Subcutaneous adipose tissue (tissue), 4 donors: ENCODE results near the gene ADAMTSL1. TPM values are rescaled to one million over a fixed set of nuclear protein-coding genes. Genes with fewer than 3 reads are reported as not detected.

Source experiments
- CTCF ChIP-seq: fragments of 450-650 bp; IDR thresholded peaks from one replicate; pipeline ENCODE4 v1.5.1; 2016; ENCODE audit warnings: low read depth, mild to moderate bottlenecking, control low read depth, antibody characterized with exemption, moderate library complexity
- total RNA-seq, 4 donors: library from RNA; depleted of rRNA; stranded (reverse); fragments of >200 nt; gene quantifications; one replicate each; pipeline ENCODE4 v1.1.0, GENCODE V29; 2016

The ADAMTSL1 gene
- total RNA-seq, 4 donors from 2014 or later = 0.49 to 16.4 (median 10.5) TPM

DNA sequence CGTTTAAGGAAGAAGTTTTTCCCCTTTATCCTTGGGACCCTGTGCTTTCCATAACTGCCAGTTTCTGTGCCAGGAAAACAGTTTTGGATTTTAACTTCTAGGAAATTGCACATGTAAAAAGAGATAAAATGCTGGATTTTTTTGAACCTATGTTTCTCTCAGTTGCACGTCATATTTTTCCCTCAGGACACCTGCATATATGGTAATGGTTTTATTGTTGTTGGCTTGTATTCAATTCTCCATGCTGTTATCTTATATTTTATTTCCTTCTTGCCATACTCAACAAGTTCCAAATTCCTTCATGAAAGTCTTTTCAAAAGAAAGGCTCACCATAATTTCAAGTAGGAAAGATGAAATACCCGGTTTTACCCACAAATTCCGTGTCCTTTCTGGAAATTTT is 7.9 kb upstream of the ADAMTSL1 start:
- TF ChIP-seq CTCF = no peak

DNA sequence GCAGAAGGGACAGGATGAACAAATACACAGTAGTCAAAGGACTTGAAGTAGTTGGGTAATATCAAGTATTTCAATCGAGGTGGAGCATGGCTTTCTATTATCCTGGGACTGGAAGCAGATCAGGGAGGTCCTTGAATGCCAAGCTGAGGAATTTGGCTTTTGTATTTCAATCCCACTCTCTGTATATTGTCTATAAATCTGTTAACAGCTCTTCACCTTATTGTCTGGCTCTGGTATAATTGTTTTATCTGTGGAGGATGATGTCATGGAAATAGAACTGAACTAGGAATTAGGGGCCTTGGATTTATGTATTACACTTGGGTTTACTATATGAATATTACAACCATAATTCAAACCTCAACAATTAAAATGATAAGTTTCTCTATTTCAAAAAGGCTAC is 6.3 kb upstream of the ADAMTSL1 start:
- no peak for TF ChIP-seq CTCF

DNA sequence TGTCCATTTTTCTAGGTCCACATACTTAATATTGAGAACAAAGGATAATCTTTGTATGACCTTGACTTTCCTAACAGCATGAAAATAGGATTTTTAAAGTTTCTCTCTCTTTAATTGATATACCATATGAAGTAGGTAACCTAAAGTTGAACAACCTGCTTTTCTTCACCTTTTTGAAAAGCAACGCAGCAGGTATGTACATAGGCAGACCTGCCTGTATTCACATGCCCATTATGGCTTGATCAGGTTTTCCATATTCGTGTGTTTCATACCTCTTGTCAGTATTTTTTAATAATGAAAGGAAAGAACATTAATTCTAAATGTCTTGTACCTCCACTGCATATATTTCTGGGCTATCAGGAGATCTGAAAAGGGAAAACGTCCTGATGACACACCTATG is 1.5 kb upstream of the ADAMTSL1 start:
- no peak for TF ChIP-seq CTCF

GRCh38 chr9:18472841-18473251 is 1.1 kb upstream of the ADAMTSL1 start:
- TF ChIP-seq CTCF = no peak

- no peak for TF ChIP-seq CTCF
Observed at GRCh38 chr9:18474783-18475182, 830 bp downstream of the ADAMTSL1 start.

DNA sequence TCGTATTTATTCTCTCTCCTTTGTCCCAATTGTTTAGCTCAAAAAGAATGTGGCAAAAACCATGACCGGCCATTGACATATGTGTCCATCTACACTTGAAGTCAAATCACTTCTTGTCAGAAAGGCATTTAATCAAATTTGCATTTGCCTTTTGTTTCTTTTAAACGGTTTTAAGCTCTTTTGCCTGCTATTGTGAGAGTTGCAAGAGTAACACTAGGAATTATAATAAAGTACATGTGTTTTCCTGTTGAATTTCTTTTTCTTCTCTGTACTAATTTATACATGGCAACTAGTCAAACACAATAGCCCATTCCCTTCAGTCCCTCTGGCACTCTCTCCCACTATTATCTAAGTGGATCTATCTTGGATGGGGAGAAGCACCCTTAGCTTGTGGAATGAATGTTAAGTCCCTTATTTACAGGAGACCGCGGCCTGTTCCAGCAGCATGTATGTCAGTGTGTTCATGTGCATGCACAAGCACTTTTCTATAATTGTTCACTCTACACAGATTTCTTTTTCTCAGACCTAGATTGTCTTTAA is 3.2 kb downstream of the ADAMTSL1 start:
- TF ChIP-seq CTCF = no peak

GRCh38 chr9:18477719-18478118 is 3.8 kb downstream of the ADAMTSL1 start:
- TF ChIP-seq CTCF = no peak
